HepG2 (cell line): ENCODE measurements around the gene NFYB. TPM values are rescaled to one million over a fixed set of nuclear protein-coding genes. Genes with fewer than 3 reads are reported as not detected.

ENCODE experiments used
- CBFB ChIP-seq: sonication (generic); formaldehyde crosslinking; IDR thresholded peaks from 2 replicates; pipeline ENCODE4 v1.4.0; 2020; ENCODE audit warnings: missing genetic modification reagents
- ETV5 ChIP-seq: IDR thresholded peaks from 2 replicates; pipeline ENCODE4 v1.6.1; 2018; ENCODE audit warnings: missing biosample characterization, missing genetic modification reagents, inconsistent platforms, borderline replicate concordance
- FOXK2 ChIP-seq: fragments of 450-650 bp; IDR thresholded peaks from 2 replicates; pipeline ENCODE4 v1.6.1; 2016
- MED1 ChIP-seq: sonication (generic); formaldehyde crosslinking; IDR thresholded peaks from 2 replicates; pipeline ENCODE4 v1.4.0; 2020; ENCODE audit warnings: missing genetic modification reagents
- PHF21A ChIP-seq: sonication (generic); formaldehyde crosslinking; IDR thresholded peaks from 2 replicates; pipeline ENCODE4 v1.5.0; 2020; ENCODE audit warnings: mild to moderate bottlenecking, missing genetic modification reagents
- PITX1 ChIP-seq: sonication (generic); formaldehyde crosslinking; IDR thresholded peaks from 2 replicates; pipeline ENCODE4 v1.5.1; 2020; ENCODE audit warnings: mild to moderate bottlenecking, missing genetic modification reagents
- RBM22 ChIP-seq: fragments of 200-400 bp; formaldehyde crosslinking; optimal IDR thresholded peaks from 2 replicates; pipeline ENCODE3; 2017; ENCODE audit warnings: mild to moderate bottlenecking, low read length, moderate library complexity
- RELA ChIP-seq: sonication (generic); formaldehyde crosslinking; IDR thresholded peaks from 2 replicates; pipeline ENCODE4 v1.4.0; 2020; ENCODE audit warnings: missing genetic modification reagents
- REPIN1 ChIP-seq: sonication (generic); formaldehyde crosslinking; IDR thresholded peaks from 2 replicates; pipeline ENCODE4 v1.8.0; 2022; ENCODE audit warnings: missing genetic modification reagents, low read depth, mild to moderate bottlenecking, borderline replicate concordance
- RXRB ChIP-seq: IDR thresholded peaks from 2 replicates; pipeline ENCODE4 v1.6.1; 2016; ENCODE audit warnings: borderline replicate concordance, missing genetic modification reagents, missing compliant biosample characterization
- SAFB2 ChIP-seq: sonication (generic); formaldehyde crosslinking; IDR thresholded peaks from 2 replicates; pipeline ENCODE4 v1.5.1; 2020; ENCODE audit warnings: missing genetic modification reagents, low read depth, mild to moderate bottlenecking, borderline replicate concordance
- SALL1 ChIP-seq: sonication (generic); formaldehyde crosslinking; IDR thresholded peaks from 2 replicates; pipeline ENCODE4 v1.8.0; 2022; ENCODE audit warnings: mild to moderate bottlenecking, missing genetic modification reagents
- SAP130 ChIP-seq: IDR thresholded peaks from 2 replicates; pipeline ENCODE4 v1.6.1; 2016; ENCODE audit warnings: low read depth
- STAT5B ChIP-seq: sonication (generic); formaldehyde crosslinking; IDR thresholded peaks from 2 replicates; pipeline ENCODE4 v1.4.0; 2020; ENCODE audit warnings: missing genetic modification reagents
- ZBTB8A ChIP-seq: sonication (generic); formaldehyde crosslinking; IDR thresholded peaks from 2 replicates; pipeline ENCODE4 v1.4.0; 2020; ENCODE audit warnings: mild to moderate bottlenecking, low read depth, missing genetic modification reagents, borderline replicate concordance
- ZMYM3 ChIP-seq: sonication (generic); formaldehyde crosslinking; IDR thresholded peaks from 2 replicates; pipeline ENCODE4 v1.5.1; 2020; ENCODE audit warnings: mild to moderate bottlenecking, missing genetic modification reagents
- ZMYM4 ChIP-seq: sonication (generic); formaldehyde crosslinking; IDR thresholded peaks from 2 replicates; pipeline ENCODE4 v1.8.1; 2023; ENCODE audit warnings: mild to moderate bottlenecking, missing genetic modification reagents
- ZNF501 ChIP-seq: sonication (generic); formaldehyde crosslinking; IDR thresholded peaks from 2 replicates; pipeline ENCODE4 v1.5.1; 2020; ENCODE audit warnings: mild to moderate bottlenecking, moderate library complexity, missing genetic modification reagents
- ZNF577 ChIP-seq: sonication (generic); formaldehyde crosslinking; IDR thresholded peaks from 2 replicates; pipeline ENCODE4 v1.4.0; 2020; ENCODE audit warnings: mild to moderate bottlenecking, low read depth, missing genetic modification reagents, borderline replicate concordance
- ZNF713 ChIP-seq: sonication (generic); formaldehyde crosslinking; IDR thresholded peaks from 2 replicates; pipeline ENCODE4 v1.4.0; 2020; ENCODE audit warnings: mild to moderate bottlenecking, missing genetic modification reagents
- ZNF891 ChIP-seq: sonication (generic); formaldehyde crosslinking; IDR thresholded peaks from 2 replicates; pipeline ENCODE4 v1.5.0; 2020; ENCODE audit warnings: mild to moderate bottlenecking, missing genetic modification reagents
- polyA plus RNA-seq, 8 experiments: library from polyadenylated mRNA; depleted of rRNA in 3 of 8; stranded (reverse) in 7 of 8; unstranded in 1 of 8; fragments of >200 nt; fragmentation: Illumina TruSeq in 4 of 8; extraction: Trizol in 4 of 8; gene quantifications; 2 replicates each; pipeline versions ENCODE4 v1.2.1 to v1.2.3, GENCODE V29; 2011 to 2016; ENCODE audit warnings: low read depth in 4 of 8, missing spikeins in 1 of 8, mixed read lengths in 1 of 8; ENCODE audit not compliant: insufficient read depth in 1 of 8
- total RNA-seq, 5 experiments: library from RNA; depleted of rRNA; stranded (reverse); fragments of >200 nt; fragmentation: Illumina TruSeq; extraction: Trizol; gene quantifications; 2 replicates each; pipeline ENCODE4 v1.2.3, GENCODE V29; 2016; ENCODE audit warnings: low read depth in 1 of 5
- TF ChIP-seq, protein P1 (sequence below): sonication (generic); formaldehyde crosslinking; IDR thresholded peaks from 2 replicates; pipeline ENCODE4 v1.5.1; 2020; ENCODE audit warnings: missing genetic modification reagents, mild to moderate bottlenecking, borderline replicate concordance
- TF ChIP-seq, protein P2 (sequence below): sonication (generic); formaldehyde crosslinking; IDR thresholded peaks from 2 replicates; pipeline ENCODE4 v1.9.0; 2021; ENCODE audit warnings: missing genetic modification reagents, borderline replicate concordance
- TF ChIP-seq, protein P3 (sequence below): IDR thresholded peaks from 2 replicates; pipeline ENCODE4 v1.6.1; 2016; ENCODE audit warnings: missing genetic modification reagents, missing compliant biosample characterization
- TF ChIP-seq, protein P4 (sequence below): sonication (generic); formaldehyde crosslinking; IDR thresholded peaks from 2 replicates; pipeline ENCODE4 v1.4.0; 2020; ENCODE audit warnings: mild to moderate bottlenecking, missing genetic modification reagents

Gene NFYB
- total and polyA plus RNA-seq, 2 of the 13 experiments (the other 11 are each of a cell fraction or from before 2014, with no cell fraction given), result 18.7 to 36.6 TPM

DNA sequence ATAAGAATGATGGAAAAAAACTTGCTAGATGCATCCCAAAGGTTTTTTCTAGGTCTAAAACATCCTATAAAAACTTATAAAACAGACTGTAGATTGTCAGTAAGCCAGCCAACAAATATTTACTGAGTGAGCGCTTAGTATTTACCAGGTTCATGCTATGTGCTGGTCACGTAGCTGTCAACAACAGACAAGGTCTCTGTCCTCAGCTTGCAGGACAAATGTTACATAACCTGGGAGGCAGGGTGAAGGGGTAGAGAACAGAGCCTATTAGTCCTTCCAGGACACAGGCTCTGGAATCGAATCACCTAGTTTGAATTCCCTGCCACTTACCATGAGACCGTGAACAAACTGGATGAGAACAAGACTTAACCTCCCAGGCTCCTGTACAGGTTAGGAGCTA lies 6.4 kb downstream of the NFYB start (continued):
- TF ChIP-seq ZMYM3 (CRISPR knock-in tag) (peak; percentile 84), STAT5B (no peak), RXRB (peak; percentile 98), SALL1 (CRISPR knock-in tag) (peak; percentile 73), SAFB2 (CRISPR knock-in tag) (no peak), FOXK2 (no peak), MED1 (CRISPR knock-in tag) (peak; percentile 78), REPIN1 (CRISPR knock-in tag) (no peak), RBM22 (no peak), ZNF713 (no peak), ZBTB8A (CRISPR knock-in tag) (no peak), CBFB (CRISPR knock-in tag) (no peak), ETV5 (CRISPR knock-in tag) (peak; percentile 41; the same call in 1 of the 2 replicates), RELA (CRISPR knock-in tag) (no peak), ZNF577 (CRISPR knock-in tag) (no peak), ZNF891 (CRISPR knock-in tag) (no peak), SAP130 (peak; percentile 90), ZMYM4 (peak; percentile 74), ZNF501 (no peak), PITX1 (CRISPR knock-in tag) (peak; percentile 18; the same call in 1 of the 2 replicates), PHF21A (peak; percentile 57; the same call in 1 of the 2 replicates)
- TF ChIP-seq, protein P1, sequence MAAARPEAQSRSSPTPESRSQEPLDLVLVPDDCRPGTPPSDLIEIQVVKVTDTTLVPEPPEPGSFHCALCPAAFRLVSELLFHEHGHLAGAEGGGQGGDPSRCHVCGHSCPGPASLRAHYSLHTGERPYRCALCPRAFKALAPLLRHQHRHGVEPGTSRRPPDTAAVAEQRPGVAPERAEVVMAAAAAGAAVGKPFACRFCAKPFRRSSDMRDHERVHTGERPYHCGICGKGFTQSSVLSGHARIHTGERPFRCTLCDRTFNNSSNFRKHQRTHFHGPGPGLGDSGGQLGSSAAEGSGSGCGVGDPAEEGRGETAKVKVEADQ, result no peak
- TF ChIP-seq, protein P2, sequence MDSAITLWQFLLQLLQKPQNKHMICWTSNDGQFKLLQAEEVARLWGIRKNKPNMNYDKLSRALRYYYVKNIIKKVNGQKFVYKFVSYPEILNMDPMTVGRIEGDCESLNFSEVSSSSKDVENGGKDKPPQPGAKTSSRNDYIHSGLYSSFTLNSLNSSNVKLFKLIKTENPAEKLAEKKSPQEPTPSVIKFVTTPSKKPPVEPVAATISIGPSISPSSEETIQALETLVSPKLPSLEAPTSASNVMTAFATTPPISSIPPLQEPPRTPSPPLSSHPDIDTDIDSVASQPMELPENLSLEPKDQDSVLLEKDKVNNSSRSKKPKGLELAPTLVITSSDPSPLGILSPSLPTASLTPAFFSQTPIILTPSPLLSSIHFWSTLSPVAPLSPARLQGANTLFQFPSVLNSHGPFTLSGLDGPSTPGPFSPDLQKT (CRISPR knock-in tag), result no peak
- TF ChIP-seq, protein P3, sequence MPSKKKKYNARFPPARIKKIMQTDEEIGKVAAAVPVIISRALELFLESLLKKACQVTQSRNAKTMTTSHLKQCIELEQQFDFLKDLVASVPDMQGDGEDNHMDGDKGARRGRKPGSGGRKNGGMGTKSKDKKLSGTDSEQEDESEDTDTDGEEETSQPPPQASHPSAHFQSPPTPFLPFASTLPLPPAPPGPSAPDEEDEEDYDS (CRISPR knock-in tag), result no peak
- TF ChIP-seq, protein P4, sequence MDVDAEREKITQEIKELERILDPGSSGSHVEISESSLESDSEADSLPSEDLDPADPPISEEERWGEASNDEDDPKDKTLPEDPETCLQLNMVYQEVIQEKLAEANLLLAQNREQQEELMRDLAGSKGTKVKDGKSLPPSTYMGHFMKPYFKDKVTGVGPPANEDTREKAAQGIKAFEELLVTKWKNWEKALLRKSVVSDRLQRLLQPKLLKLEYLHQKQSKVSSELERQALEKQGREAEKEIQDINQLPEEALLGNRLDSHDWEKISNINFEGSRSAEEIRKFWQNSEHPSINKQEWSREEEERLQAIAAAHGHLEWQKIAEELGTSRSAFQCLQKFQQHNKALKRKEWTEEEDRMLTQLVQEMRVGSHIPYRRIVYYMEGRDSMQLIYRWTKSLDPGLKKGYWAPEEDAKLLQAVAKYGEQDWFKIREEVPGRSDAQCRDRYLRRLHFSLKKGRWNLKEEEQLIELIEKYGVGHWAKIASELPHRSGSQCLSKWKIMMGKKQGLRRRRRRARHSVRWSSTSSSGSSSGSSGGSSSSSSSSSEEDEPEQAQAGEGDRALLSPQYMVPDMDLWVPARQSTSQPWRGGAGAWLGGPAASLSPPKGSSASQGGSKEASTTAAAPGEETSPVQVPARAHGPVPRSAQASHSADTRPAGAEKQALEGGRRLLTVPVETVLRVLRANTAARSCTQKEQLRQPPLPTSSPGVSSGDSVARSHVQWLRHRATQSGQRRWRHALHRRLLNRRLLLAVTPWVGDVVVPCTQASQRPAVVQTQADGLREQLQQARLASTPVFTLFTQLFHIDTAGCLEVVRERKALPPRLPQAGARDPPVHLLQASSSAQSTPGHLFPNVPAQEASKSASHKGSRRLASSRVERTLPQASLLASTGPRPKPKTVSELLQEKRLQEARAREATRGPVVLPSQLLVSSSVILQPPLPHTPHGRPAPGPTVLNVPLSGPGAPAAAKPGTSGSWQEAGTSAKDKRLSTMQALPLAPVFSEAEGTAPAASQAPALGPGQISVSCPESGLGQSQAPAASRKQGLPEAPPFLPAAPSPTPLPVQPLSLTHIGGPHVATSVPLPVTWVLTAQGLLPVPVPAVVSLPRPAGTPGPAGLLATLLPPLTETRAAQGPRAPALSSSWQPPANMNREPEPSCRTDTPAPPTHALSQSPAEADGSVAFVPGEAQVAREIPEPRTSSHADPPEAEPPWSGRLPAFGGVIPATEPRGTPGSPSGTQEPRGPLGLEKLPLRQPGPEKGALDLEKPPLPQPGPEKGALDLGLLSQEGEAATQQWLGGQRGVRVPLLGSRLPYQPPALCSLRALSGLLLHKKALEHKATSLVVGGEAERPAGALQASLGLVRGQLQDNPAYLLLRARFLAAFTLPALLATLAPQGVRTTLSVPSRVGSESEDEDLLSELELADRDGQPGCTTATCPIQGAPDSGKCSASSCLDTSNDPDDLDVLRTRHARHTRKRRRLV (CRISPR knock-in tag), result no peak
